Measurements from ENCODE around the gene ABRAXAS1.
A peak's percentile ranks its signal among the peaks of the same experiment; 100 is the strongest.
"Not testable (repeated sequence)": the region's sequence is repeated elsewhere in the genome, so short reads cannot be mapped to it uniquely, and the experiment has no call there.

The ABRAXAS1 gene

GRCh38 chr4:83484500-83485461 is at the start of gene ABRAXAS1:
Gene ABRAXAS1, minus strand, starts transcription at chr4:83485100. Its CDS starts 28 bp downstream, at chr4:83485072.
- DNase-seq (ENCODE audit: low spot score): peak; percentile 99

GRCh38 chr4:83527671-83528070 is 42.8 kb upstream of the ABRAXAS1 start:
- no peak for DNase-seq (ENCODE audit: low spot score)

- DNase-seq (ENCODE audit: low spot score): no peak
Observed at GRCh38 chr4:83522239-83522638, 37.3 kb upstream of the ABRAXAS1 start.

GRCh38 chr4:83516042-83516772 is 31.3 kb upstream of the ABRAXAS1 start:
- no peak for DNase-seq (ENCODE audit: low spot score)

- DNase-seq (ENCODE audit: low spot score): no peak
Observed at GRCh38 chr4:83510442-83510841, 25.5 kb upstream of the ABRAXAS1 start.

GRCh38 chr4:83509156-83509585 is 24.3 kb upstream of the ABRAXAS1 start:
- DNase-seq (ENCODE audit: low spot score): peak; percentile 63

GRCh38 chr4:83504996-83505395 is 20.1 kb upstream of the ABRAXAS1 start:
- no peak for DNase-seq (ENCODE audit: low spot score)

- DNase-seq (ENCODE audit: low spot score): no peak
Observed at GRCh38 chr4:83504503-83504902, 19.6 kb upstream of the ABRAXAS1 start.

GRCh38 chr4:83503974-83504373 is 19.1 kb upstream of the ABRAXAS1 start:
- no peak for DNase-seq (ENCODE audit: low spot score)

- DNase-seq (ENCODE audit: low spot score): not testable (repeated sequence)
Observed at GRCh38 chr4:83501671-83502070, 16.8 kb upstream of the ABRAXAS1 start.

- DNase-seq (ENCODE audit: low spot score): no peak
Observed at GRCh38 chr4:83498187-83498586, 13.3 kb upstream of the ABRAXAS1 start.

- not testable (repeated sequence) for DNase-seq (ENCODE audit: low spot score)
Observed at GRCh38 chr4:83496085-83496917, 11.4 kb upstream of the ABRAXAS1 start.

GRCh38 chr4:83490876-83491450 is 6.1 kb upstream of the ABRAXAS1 start:
- peak; percentile 47 for DNase-seq (ENCODE audit: low spot score)

- DNase-seq (ENCODE audit: low spot score): no peak
Observed at GRCh38 chr4:83489711-83490326, 4.9 kb upstream of the ABRAXAS1 start.

- no peak for DNase-seq (ENCODE audit: low spot score)
Observed at GRCh38 chr4:83486457-83487129, 1.7 kb upstream of the ABRAXAS1 start.

- no peak for DNase-seq (ENCODE audit: low spot score)
Observed at GRCh38 chr4:83473966-83474365, 10.9 kb downstream of the ABRAXAS1 start.

GRCh38 chr4:83473423-83473822 is 11.5 kb downstream of the ABRAXAS1 start:
- no peak for DNase-seq (ENCODE audit: low spot score)

GRCh38 chr4:83456184-83456501 is 28.8 kb downstream of the ABRAXAS1 start:
- no peak for DNase-seq (ENCODE audit: low spot score)

- DNase-seq (ENCODE audit: low spot score): peak; percentile 96
Observed at GRCh38 chr4:83455281-83456183, 29.4 kb downstream of the ABRAXAS1 start, which contains the start of the genes HELQ and MRPS18C. Gene HELQ, minus strand, starts transcription at chr4:83455823. Its CDS starts 130 bp downstream, at chr4:83455693. Gene MRPS18C, plus strand, starts transcription at chr4:83456058. Its CDS starts 20 bp downstream, at chr4:83456078.

All from iPS-NIHi11 (cell line).